HEK293T (cell line): Measurements from ENCODE around the gene PHC2.

ENCODE experiments used
- CTCF ChIA-PET: fragments of 350-600 bp; formaldehyde crosslinking; extraction: SDS; loops from one replicate; lab custom pipeline; 2021; ENCODE audit warnings: antibody characterized with exemption, inconsistent platforms; lab: Yijun Ruan, JAX
- POLR2A ChIA-PET: fragments of 350-600 bp; formaldehyde crosslinking; extraction: SDS; loops from one replicate; lab custom pipeline; 2020; ENCODE audit warnings: antibody characterized with exemption, inconsistent platforms; lab: Yijun Ruan, JAX
- DNase-seq: peaks from one replicate; pipeline ENCODE4 v3.0.0; 2012; ENCODE audit warnings: mixed read lengths; ENCODE audit errors: extremely low spot score
- ARNT ChIP-seq: fragments of 450-650 bp; IDR thresholded peaks from 2 replicates; pipeline ENCODE4 v1.6.1; 2017; ENCODE audit warnings: mild to moderate bottlenecking
- BHLHE40 ChIP-seq: fragments of 450-650 bp; IDR thresholded peaks from 2 replicates; pipeline ENCODE4 v1.6.1; 2016; ENCODE audit warnings: mild to moderate bottlenecking, moderate library complexity, borderline replicate concordance
- CTBP1 ChIP-seq: fragments of 450-650 bp; IDR thresholded peaks from 2 replicates; pipeline ENCODE4 v1.6.1; 2016; ENCODE audit warnings: borderline replicate concordance
- ELF4 ChIP-seq: fragments of 450-650 bp; IDR thresholded peaks from 2 replicates; pipeline ENCODE4 v1.6.1; 2017; ENCODE audit warnings: antibody characterized with exemption
- FOXA1 ChIP-seq: fragments of 450-650 bp; IDR thresholded peaks from 2 replicates; pipeline ENCODE4 v1.6.1; 2016; ENCODE audit warnings: mild to moderate bottlenecking
- FOXK2 ChIP-seq: fragments of 450-650 bp; IDR thresholded peaks from 2 replicates; pipeline ENCODE4 v1.6.1; 2016; ENCODE audit warnings: mild to moderate bottlenecking
- FOXM1 ChIP-seq: fragments of 450-650 bp; IDR thresholded peaks from 2 replicates; pipeline ENCODE4 v1.6.1; 2017; ENCODE audit warnings: mild to moderate bottlenecking, borderline replicate concordance
- HDGF ChIP-seq: fragments of 450-650 bp; IDR thresholded peaks from 2 replicates; pipeline ENCODE4 v1.6.1; 2017; ENCODE audit warnings: antibody characterized with exemption, borderline replicate concordance
- L3MBTL2 ChIP-seq: fragments of 450-650 bp; conservative IDR thresholded peaks from 2 replicates; pipeline ENCODE4 v1.6.1; 2016; ENCODE audit warnings: mild to moderate bottlenecking
- LEF1 ChIP-seq: fragments of 450-650 bp; IDR thresholded peaks from 2 replicates; pipeline ENCODE4 v1.6.1; 2017; ENCODE audit warnings: mild to moderate bottlenecking, borderline replicate concordance
- NFRKB ChIP-seq: fragments of 450-650 bp; IDR thresholded peaks from 2 replicates; pipeline ENCODE4 v1.6.1; 2016; ENCODE audit warnings: mild to moderate bottlenecking, moderate library complexity
- PKNOX1 ChIP-seq: fragments of 450-650 bp; IDR thresholded peaks from 2 replicates; pipeline ENCODE4 v1.6.1; 2016
- SP1 ChIP-seq: fragments of 450-650 bp; IDR thresholded peaks from 2 replicates; pipeline ENCODE4 v1.6.1; 2017
- SUZ12 ChIP-seq: fragments of 450-650 bp; IDR thresholded peaks from 2 replicates; pipeline ENCODE4 v1.6.1; 2016; ENCODE audit warnings: mild to moderate bottlenecking
- TARDBP ChIP-seq: fragments of 450-650 bp; IDR thresholded peaks from 2 replicates; pipeline ENCODE4 v1.6.1; 2016
- ZNF384 ChIP-seq: fragments of 450-650 bp; IDR thresholded peaks from 2 replicates; pipeline ENCODE4 v1.6.1; 2016

Gene PHC2

GRCh38 chr1:33382661-33383415 is 48.1 kb downstream of the PHC2 start:
- ChIA-PET CTCF (no interaction called here), POLR2A (interaction anchor here (0.6 kb wide), 1 partner anchor 33 kb away, joined by 4 read pairs; no protein-coding TSS in a partner anchor)
- DNase-seq, result no peak
- TF ChIP-seq SUZ12 (no peak), HDGF (no peak), NFRKB (no peak), ELF4 (no peak), PKNOX1 (no peak), SP1 (no peak), FOXM1 (no peak), LEF1 (no peak), BHLHE40 (no peak), ARNT (no peak), TARDBP (no peak), CTBP1 (no peak), ZNF384 (no peak), FOXK2 (no peak), L3MBTL2 (no peak), FOXA1 (no peak)

GRCh38 chr1:33381977-33382376 is 48.9 kb downstream of the PHC2 start:
- no peak for DNase-seq
- CTCF ChIA-PET, result no interaction called here

GRCh38 chr1:33380811-33381210 is 50.1 kb downstream of the PHC2 start:
- TF ChIP-seq FOXM1 (no peak), LEF1 (no peak), CTBP1 (no peak), L3MBTL2 (no peak), TARDBP (no peak)
- ChIA-PET CTCF (no interaction called here), POLR2A (no interaction called here)
- no peak for DNase-seq

More at GRCh38 chr1:33381977-33382376, 48.9 kb downstream of the PHC2 start:
- no peak for TF ChIP-seq SP1
- TF ChIP-seq NFRKB, result no peak
- TF ChIP-seq PKNOX1, result no peak
- no peak for TF ChIP-seq ARNT
- no peak for TF ChIP-seq SUZ12
- TF ChIP-seq FOXK2, result no peak
- no peak for TF ChIP-seq CTBP1
- TF ChIP-seq FOXM1, result no peak
- no peak for TF ChIP-seq LEF1
- no peak for TF ChIP-seq HDGF
- TF ChIP-seq BHLHE40, result no peak
- TF ChIP-seq L3MBTL2, result no peak
- TF ChIP-seq FOXA1, result no peak
- no peak for TF ChIP-seq ZNF384
- POLR2A ChIA-PET, result no interaction called here

GRCh38 chr1:33379631-33380354 is 51.1 kb downstream of the PHC2 start:
- CTCF ChIA-PET, result no interaction called here
- TF ChIP-seq FOXA1, result no peak
- TF ChIP-seq PKNOX1, result no peak
- TF ChIP-seq FOXK2, result no peak
- no peak for TF ChIP-seq L3MBTL2
- TF ChIP-seq FOXM1, result no peak
- no peak for TF ChIP-seq ARNT
- TF ChIP-seq LEF1, result no peak
- no peak for TF ChIP-seq SUZ12
- TF ChIP-seq CTBP1, result no peak
- no peak for TF ChIP-seq ELF4
- no peak for TF ChIP-seq SP1
- no peak for TF ChIP-seq BHLHE40
- no peak for TF ChIP-seq TARDBP
- no peak for TF ChIP-seq HDGF
- TF ChIP-seq NFRKB, result no peak
- TF ChIP-seq ZNF384, result no peak
- no peak for DNase-seq
- POLR2A ChIA-PET, result no interaction called here

- no peak for TF ChIP-seq L3MBTL2
- no peak for TF ChIP-seq FOXA1
- no peak for TF ChIP-seq ARNT
- TF ChIP-seq CTBP1, result no peak
- no peak for TF ChIP-seq ZNF384
- TF ChIP-seq ELF4, result no peak
- no peak for TF ChIP-seq NFRKB
- TF ChIP-seq LEF1, result no peak
- no peak for TF ChIP-seq PKNOX1
- no peak for TF ChIP-seq FOXK2
- no peak for TF ChIP-seq SP1
- TF ChIP-seq FOXM1, result no peak
- TF ChIP-seq HDGF, result no peak
- TF ChIP-seq TARDBP, result no peak
- CTCF ChIA-PET, result no interaction called here
- POLR2A ChIA-PET, result no interaction called here
- no peak for DNase-seq
Observed at GRCh38 chr1:33378976-33379375, 51.9 kb downstream of the PHC2 start.
